Stimulated activated CD4-positive, alpha-beta T cell treated with anti-CD3 and anti-CD28 coated beads, Interleukin-12 subunit alpha, Interleukin-12 subunit beta, amount 100 ng/mL, for 24 hours (primary cell): ENCODE results near the gene MLH1.
"Not testable (repeated sequence)": the region's sequence is repeated elsewhere in the genome, so short reads cannot be mapped to it uniquely, and the experiment has no call there.

ENCODE experiments used
- DNase-seq, 2 experiments: peaks; one replicate each; pipeline ENCODE4 v3.0.0-alpha.2; 2020; ENCODE audit warnings: low read depth in 2 of 2

MLH1 gene

DNA sequence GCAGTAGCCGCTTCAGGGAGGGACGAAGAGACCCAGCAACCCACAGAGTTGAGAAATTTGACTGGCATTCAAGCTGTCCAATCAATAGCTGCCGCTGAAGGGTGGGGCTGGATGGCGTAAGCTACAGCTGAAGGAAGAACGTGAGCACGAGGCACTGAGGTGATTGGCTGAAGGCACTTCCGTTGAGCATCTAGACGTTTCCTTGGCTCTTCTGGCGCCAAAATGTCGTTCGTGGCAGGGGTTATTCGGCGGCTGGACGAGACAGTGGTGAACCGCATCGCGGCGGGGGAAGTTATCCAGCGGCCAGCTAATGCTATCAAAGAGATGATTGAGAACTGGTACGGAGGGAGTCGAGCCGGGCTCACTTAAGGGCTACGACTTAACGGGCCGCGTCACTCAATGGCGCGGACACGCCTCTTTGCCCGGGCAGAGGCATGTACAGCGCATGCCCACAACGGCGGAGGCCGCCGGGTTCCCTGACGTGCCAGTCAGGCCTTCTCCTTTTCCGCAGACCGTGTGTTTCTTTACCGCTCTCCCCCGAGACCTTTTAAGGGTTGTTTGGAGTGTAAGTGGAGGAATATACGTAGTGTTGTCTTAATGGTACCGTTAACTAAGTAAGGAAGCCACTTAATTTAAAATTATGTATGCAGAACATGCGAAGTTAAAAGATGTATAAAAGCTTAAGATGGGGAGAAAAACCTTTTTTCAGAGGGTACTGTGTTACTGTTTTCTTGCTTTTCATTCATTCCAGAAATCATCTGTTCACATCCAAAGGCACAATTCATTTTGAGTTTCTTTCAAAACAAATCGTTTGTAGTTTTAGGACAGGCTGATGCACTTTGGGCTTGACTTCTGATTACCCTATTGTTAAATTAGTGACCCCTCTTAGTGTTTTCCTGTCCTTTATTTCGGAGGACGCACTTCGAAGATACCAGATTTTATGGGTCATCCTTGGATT, at the start of gene MLH1:
Gene MLH1, plus strand, starts transcription at position 193 of the 958 bp plus-strand sequence. Its CDS starts 30 bp downstream, at position 223.
- DNase-seq, result peak; percentile 95 to 98

DNA sequence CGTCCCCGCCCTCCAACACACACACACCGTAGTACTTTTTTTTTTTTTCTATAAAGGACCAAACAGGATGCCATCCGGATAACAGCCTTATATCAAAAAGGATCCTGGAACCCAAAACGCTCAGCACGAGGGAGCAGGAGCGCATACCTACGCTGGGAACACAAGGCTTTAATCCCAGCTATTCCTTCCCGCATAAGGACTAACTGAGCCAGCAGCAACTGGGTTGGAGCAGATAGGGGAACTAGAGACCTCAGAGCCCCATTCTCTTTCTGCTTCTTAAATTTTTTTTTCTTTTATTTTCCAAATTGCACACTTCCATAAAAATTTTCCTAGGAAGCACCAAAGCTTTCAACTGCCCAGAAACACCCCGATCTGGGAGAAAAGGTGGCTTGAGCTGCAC, 49.7 kb upstream of the MLH1 start:
- no peak for DNase-seq

DNA sequence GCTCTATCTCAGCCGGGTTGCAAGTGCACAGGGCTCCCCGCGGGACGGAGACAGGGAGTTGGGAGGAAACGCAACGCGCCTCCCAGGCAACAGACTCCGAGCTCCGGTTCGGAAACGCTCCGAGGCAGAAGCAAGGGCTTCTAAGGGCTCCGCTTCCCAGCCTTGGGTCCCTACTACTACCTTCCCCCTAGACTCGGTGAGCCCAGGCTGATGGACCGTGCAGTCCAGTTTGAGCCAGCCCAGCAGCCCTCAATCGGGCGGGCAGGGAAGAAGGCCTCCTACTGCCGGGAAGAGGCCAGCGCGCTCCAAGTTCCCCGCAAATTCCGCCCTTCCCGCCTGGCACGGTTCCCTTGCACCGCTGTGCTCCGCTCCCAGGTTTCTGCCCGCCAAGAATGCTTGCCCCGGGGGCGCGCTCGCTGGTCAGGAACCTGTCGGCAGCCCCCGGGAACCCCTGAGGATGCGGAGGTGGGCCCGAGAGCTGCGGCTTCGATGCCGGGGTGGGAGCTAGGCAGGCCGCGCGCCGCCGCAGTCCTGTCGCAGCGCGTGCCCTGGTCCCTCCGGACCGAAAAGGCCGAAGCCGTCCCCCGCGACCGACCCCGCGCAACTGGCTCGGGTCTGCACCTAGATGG, 49.2 kb upstream of the MLH1 start:
- peak in 1 of 2 experiments; percentile 35 for DNase-seq

DNA sequence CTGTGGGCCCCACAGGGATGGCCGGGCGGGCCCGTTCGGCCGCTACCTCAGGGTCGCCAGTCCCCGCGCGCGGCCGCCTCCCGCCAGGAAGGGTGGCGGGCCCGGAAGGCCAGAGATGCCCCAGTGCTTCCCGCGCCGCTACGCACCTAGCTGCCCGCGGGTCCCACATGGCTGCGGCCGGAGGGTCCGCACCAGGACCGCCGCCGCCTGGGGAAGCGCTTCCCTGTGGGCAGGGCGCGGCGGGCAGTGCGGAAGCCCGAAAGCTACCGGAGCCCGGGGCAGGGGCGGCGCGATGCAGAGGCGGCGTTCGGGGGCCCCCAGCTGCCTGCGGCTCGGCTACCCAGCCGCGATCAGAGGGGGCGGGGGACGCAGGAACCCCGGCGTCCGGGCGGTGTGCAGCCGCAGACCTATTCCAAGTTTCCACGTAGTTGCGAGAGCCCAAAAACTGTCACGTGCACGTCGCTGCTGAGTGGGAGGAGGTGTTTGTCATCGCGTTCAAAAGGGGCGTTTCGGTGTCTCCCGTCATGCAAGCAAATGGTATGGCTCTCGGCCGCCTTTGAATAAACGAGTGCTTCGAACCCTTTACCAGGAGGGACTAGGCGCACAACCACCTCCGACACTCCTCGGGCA, 48.6 kb upstream of the MLH1 start, which contains the start of gene TRANK1:
Gene TRANK1, minus strand, starts transcription at position 414 of the 630 bp plus-strand sequence. Its CDS starts 245 bp downstream, at position 169.
- DNase-seq, result peak; percentile 67 to 71

DNA sequence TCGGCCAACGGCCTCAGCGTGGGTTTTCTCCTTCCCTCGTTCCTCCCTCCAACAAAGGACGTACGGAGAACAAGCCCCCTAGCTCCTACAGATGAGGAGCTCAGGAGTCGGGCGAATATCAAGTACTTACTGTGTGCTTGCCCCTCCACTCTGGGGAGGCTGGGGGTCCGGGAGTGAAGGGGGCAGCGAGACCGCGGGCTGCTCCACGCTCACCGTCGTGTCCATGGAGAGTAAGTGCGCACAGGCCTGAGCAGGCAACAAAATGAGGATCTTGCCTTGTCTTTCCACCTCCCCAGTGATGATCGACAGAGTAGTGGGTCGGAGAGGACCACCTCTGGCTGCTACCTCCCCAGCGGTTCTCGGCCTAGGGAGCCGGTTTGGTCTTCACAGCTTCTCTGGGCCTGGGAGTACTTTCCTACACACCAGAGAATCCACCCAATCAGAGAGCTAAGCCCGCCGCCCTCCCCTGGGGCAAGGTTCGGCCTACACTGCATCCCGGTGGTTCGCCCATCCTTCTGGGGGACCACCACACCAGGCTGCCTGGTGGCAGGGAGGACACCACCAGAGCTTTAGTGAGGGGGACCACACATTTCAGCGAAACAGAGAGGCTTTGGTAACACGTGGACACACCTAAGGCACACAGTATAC, 47.9 kb upstream of the MLH1 start:
- no peak for DNase-seq

DNA sequence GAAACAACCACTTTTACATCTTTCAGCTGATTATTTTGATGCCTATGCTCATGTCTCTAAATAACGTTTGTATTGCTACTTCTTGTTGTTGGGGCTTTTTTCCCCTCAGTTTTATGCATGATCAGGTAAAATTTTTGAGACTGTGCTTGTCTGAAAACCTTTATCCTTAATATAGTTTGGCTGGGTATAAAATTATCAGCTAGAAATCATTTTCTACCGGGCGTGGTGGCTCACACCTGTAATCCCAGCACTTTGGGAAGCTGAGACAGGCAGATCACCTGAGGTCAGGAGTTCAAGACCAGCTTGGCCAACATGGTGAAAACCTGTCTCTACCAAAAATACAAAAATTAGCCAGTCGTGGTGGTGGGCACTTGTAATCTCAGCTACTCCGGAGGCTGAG, 45.5 kb upstream of the MLH1 start:
- DNase-seq, result not testable (repeated sequence)

DNA sequence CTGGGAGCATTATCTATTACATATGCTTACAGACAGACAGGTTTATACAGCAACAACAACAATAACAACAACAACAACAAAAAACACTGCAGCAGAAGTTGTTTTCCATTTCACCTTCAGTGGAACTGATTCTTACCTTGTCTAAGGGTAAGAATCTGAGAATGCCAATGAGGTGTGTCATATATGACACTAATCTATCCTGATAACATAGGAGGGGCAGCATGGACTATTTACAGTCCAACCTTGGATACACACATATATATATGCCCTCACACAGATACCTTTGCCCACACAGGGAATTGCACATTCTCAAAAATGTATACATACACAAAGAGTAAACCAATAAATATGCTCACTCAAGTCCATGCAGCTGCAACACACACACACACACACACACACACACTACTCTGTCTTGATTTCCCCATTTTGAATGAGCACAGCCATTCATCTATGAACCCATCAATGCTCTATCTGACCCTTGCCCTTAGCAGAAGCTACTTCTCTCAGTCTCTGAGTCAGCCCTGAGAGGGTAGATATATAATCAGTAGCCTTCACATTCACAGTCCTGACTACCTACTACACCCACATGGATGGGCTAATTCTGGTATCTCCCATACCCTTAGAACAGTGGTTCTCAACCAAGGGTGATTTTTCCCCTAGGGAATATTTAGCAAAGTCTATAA, 38.7 kb upstream of the MLH1 start:
- DNase-seq, result no peak

DNA sequence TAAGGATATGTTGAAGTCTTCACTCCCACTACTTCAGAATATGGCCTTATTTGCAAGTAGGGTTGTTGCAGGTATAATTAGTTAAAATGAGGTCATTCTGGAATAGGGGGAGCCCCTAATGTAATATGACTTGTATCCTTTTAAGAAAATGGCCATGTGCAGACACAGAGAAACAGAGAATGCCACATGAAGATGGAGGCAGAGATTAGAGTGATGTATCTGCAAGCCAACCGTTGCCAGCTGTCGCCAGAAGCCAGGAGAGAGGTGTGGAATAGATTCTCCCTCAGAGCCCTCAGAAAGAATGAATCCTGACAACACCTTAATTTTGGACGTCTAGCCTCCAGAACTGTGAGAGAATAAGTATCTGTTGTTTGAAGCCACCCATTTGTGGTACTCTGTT, 37.2 kb upstream of the MLH1 start:
- no peak for DNase-seq

DNA sequence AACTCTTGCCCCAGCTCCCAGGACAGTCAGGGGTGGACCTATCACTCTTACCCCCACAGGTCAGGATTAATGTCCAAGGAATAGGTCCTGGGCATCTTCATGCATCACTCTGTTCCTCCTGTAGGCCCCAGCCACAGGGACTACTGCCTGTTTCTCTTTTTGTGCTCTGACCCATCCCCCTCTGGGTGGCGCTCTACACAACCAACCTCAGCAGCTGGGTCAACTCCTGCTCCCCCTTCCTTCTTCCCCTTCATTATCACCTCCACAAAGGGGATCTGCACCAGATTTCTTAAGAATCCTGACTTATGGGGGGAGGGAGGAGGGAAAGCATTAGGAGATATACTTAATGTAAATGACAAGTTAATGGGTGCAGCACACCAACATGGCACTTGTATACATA, 36.3 kb upstream of the MLH1 start:
- no peak for DNase-seq

DNA sequence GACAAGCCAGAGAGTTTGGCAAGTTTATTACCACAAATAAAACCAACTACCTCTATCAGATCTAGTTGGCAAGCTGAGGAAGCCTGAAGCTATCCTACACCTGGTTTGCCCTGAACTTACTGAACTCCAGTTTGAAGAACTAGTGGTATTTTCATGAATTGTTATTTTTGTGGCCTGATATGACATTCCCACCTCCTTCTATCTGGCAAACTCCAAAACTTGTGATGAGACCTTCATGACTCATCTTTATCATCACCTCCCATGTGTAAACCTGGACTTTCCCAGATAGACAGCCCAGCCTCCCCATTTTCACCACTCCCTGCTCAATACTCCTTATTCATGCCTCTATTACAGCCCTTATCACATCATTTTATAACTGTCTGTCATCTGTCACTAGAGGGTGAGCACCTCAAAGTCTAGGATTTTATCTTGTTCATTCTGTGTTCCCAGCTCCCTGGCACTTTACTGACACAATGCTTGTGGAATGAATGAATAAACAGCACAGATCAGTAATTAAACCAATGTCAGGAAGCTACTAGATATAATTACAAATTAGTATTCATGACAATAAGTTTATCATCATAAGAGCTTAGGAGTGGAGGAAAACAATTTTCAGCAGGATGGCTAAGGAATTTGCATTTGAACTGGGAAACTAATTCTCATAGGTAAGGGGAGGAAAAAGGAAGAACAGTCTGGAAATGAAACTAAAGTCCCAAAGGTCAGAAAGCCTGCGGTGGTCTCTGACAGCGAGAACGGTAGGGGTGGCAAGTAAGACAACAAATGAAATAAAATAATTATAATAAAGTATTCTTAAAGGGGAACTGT, 35.2 kb upstream of the MLH1 start:
- DNase-seq, result no peak

DNA sequence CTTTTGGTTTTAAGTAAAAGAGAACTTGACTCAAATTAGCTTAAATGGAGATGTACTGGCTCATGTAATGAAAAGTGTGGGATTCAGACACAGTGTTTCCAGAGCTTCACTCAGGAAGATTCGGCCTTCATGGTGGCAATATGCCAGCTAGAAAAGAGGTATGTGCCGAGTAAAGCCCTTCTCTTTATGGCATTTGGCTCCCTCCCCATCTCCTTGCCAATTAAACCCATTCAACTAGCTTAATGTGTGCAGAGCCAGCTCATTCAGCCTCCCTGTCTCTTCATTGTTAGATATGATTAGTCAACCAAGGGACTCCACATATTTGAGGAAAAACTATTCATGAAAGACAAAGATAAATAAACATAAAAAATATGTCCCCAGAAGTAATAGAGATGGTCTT, 33.5 kb upstream of the MLH1 start:
- no peak for DNase-seq

DNA sequence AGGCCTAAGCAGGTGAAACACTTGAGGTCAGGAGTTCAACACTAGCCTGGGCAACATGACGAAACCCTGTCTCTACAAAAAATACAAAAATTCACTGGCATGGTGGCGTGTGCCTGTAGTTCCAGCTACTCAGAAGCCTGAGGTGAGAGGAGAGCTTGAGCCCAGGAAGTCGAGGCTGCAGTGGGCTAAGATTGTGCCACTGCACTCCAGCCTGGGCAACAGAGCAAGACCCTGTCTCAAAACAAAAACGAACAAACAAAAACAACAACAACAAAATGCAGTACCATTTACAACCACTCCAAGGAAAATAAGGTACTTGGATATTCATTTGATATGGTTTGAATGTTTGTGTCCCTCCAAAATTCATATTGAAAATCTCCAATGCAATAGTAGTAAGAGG, 32.8 kb upstream of the MLH1 start:
- DNase-seq, result no peak

DNA sequence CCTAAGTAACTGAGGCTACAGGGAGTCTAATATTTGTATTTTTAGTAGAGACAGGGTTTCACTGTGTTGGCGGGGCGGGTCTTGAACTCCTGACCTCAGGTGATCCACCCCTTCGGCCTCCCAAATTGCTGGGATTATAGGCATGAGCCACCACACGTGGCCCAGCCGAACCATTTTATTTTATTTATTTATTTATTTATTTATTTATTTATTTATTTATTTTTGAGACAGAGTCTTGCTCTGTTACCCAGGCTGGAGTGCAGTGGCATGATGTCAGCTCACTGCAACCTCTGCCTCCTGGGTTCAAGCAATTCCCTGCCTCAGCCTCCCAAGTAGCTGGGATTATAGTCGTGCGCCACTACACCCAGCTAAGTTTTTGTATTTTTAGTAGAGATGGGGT, 30.3 kb upstream of the MLH1 start:
- DNase-seq, result not testable (repeated sequence)

DNA sequence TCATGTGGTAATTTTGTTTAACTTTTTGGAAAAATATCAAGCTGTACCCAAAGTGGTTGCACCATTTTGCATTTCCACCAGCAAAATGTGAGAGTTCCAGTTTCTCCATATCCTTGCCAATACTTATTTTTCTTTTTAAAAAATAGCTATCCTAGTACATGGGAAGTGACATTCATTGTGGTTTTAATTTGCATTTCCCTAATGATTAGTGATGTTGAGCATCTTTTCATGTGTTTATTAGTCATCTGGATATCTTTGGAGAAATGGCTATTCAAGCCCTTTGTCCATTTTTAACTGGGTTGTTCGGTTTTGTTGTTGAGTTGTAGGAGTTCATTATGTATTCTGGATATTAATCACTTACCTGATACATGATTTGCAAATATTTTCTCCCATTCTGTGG, 29.0 kb upstream of the MLH1 start:
- DNase-seq, result no peak

DNA sequence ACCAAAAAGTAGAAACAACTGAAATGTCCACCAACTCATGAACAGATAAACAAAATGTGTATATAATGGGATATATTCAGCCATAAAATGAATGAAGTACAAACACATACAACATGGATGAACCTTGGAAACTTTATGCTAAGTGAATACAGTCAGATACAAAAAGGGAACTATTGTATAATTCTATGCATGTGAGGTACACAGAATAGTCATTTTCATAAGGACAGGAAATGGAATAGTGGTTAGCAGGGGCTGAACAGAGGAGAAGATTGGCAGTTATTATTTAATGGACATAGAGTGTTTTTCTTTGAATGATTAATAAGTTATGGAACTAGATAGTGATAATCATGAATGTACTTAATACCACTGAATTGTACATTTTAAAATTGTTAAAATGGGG, 28.5 kb upstream of the MLH1 start:
- DNase-seq, result no peak

DNA sequence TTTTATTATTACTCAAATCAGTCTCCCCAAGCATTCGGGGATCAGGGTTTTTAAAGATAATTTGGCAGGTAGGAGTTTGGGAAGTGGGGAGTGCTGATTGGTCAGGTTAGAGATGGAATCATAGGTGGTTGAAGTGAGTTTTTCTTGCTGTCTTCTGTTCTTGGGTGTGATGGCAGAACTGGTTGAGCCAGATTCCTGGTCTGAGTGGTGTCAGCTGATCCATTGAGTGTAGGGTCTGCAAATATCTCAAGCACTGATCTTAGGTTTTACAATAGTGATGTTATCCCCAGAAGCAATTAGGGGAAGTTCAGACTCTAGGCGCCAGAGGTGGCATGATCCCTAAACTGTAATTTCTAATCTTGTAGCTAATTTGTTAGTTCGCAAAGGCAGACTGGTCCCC, 27.9 kb upstream of the MLH1 start:
- DNase-seq, result no peak

DNA sequence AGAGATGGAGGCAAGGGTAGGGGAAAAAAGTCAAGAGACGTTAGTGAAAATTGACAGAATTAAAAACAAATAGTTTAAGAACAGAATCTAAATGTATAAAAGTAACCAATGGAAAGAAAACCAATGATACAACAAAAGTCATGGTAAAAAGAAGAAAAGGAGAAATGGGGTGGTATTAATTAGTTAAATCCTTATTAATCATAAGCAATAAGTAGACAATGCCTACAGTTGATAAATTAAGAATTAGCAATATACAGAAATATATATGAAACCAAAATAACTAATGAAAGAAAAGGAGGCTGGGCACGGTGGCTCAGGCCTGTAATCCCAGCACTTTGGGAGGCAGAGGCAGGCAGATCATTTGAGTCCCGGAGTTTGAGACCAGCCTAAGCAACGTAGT, 24.2 kb upstream of the MLH1 start:
- DNase-seq, result no peak

DNA sequence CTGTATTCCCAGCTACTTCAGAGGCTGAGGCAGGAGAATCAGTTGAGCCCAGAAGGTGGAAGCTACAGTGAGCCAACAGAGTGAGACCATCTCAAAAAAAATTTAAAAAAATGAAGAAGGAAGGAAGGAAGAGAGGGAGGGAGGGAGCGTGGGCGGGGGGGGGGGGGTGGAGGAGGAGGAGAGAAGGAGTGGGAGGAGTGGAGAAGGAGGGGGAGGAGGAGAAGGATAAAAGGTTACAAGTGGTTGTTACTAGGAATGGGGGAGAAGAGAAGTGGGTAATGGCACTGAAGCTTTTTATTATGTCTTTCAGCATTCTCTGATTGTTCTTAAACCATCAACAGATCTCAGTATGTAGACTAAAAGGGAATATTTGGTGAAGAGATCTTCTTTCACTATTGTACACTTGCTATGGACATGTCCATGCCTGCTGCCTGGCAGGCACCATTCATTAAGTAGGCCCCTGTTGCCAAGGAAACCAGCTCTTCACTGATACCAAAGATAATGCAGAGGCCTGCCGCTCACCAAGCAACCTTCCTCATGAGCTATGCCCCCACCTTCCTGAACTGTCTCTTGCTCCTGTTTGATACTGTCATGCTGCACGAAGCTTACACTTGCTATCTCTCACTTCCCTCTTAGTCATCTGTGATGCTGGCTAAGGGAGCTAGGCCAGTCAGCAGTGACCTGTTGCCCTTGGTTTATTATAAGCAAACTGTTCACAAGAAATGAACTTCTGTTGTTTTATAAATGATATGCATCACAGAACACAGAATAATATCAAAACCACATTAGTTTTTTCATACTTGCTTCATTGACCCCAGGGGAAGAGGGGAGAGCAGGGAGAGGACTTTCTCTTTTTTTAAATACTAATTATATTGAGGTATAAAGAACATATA, 23.5 kb upstream of the MLH1 start:
- peak in 1 of 2 experiments; percentile 11 for DNase-seq

DNA sequence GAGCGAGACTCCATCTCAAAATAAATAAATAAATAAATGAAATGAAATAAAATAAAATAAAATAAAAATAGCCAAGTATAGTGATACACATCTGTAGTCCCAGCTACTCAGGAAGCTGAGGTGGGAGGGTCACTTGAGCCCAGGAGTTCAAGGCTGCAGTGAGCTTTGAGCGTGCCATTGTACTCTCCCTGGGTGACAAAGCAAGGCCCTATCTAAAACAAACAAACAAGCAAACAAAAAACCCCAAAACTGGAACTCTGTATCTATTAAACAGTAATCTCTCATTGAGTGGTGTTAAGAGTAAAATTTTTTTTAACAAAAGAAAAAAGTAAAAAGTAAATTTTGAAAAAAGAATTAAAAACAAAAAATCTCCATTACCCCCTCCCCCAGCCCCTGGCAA, 21.2 kb upstream of the MLH1 start:
- no peak for DNase-seq

DNA sequence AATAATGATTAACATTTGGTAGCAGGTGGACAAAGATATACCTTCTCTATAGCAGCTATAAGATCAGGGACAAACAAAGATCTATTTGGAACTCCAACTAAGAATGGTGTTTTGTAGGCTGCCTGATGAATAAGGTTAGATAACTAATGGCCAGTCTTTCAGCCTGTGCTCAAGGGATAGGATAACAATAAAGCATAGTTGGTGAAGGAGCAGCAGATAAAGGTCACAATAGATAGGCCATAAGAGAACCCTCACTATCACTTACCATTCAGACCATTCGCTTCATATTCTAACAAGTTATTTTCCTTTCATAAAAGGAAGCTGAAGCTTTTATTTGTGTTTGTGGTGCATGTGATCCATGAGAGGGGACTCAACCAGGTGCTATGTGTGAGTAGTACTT, 20.2 kb upstream of the MLH1 start:
- no peak for DNase-seq
